SK-N-SH (cell line): ENCODE data around the gene TRMT44. TPM values are rescaled to one million over a fixed set of nuclear protein-coding genes. Genes with fewer than 3 reads are reported as not detected.

Experiments used
- CTCF ChIA-PET: fragments of 300-600, 350-600 bp; formaldehyde crosslinking; extraction: SDS; loops from one replicate; lab custom pipeline; 2021; lab: Yijun Ruan, JAX
- POLR2A ChIA-PET: fragments of 350-600 bp; sonication (Branson Sonifier 250); formaldehyde crosslinking; extraction: SDS; loops from one replicate; lab custom pipeline; 2020; ENCODE audit warnings: antibody characterized with exemption, inconsistent platforms; lab: Yijun Ruan, JAX
- DNase-seq: peaks from one replicate; pipeline ENCODE4 v3.0.0; 2012
- H2AFZ ChIP-seq: fragments of 200-600 bp; sonication (generic); 2 replicates; pipeline ENCODE4 v1.8.1; 2016; ENCODE audit warnings: antibody characterized with exemption, mild to moderate bottlenecking, low read depth
- H3F3A ChIP-seq: fragments of 200-600 bp; sonication (generic); replicated peaks from 2 replicates; pipeline ENCODE3; 2016; ENCODE audit warnings: antibody characterized with exemption, mild to moderate bottlenecking; ENCODE audit not compliant: insufficient read depth
- H3K27ac ChIP-seq, 2 experiments: fragments of 200-500 bp in 1 of 2; fragments of 200-600 bp in 1 of 2; sonication (Bioruptor generic) in 1 of 2; sonication (generic), shearing (Covaris generic) in 1 of 2; 2 replicates each; pipeline versions ENCODE4 v1.5.1 to v1.6.1; 2014 to 2016; ENCODE audit warnings: low read depth in 2 of 2, inconsistent platforms in 1 of 2, low read length in 1 of 2, mild to moderate bottlenecking in 1 of 2, mixed read lengths in 1 of 2
- H3K27me3 ChIP-seq: fragments of 200-600 bp; sonication (generic), shearing (Covaris generic); 2 replicates; pipeline ENCODE4 v1.6.1; 2016; ENCODE audit warnings: mixed run types; ENCODE audit not compliant: insufficient read depth
- H3K36me3 ChIP-seq, 2 experiments: fragments of 200-500 bp in 1 of 2; fragments of 200-600 bp in 1 of 2; sonication (Bioruptor generic) in 1 of 2; sonication (generic) in 1 of 2; replicated peaks in 1 of 2; 2 replicates each; pipeline versions ENCODE3 to v1.5.1; 2014 to 2016; ENCODE audit warnings: low read length in 1 of 2, mild to moderate bottlenecking in 1 of 2; ENCODE audit not compliant: insufficient read depth in 2 of 2, control insufficient read depth in 1 of 2
- H3K4me1 ChIP-seq, 2 experiments: fragments of 200-500 bp in 1 of 2; fragments of 200-600 bp in 1 of 2; sonication (Bioruptor generic) in 1 of 2; sonication (generic), shearing (Covaris generic) in 1 of 2; 2 replicates each; pipeline versions ENCODE4 v1.5.1 to v1.6.1; 2014 to 2016; ENCODE audit warnings: low read depth in 1 of 2, low read length in 1 of 2, mixed run types in 1 of 2; ENCODE audit not compliant: insufficient read depth in 2 of 2, control insufficient read depth in 1 of 2
- H3K4me2 ChIP-seq: fragments of 200-600 bp; sonication (generic), shearing (Covaris generic); 2 replicates; pipeline ENCODE4 v1.6.1; 2017; ENCODE audit warnings: mixed run types
- H3K4me3 ChIP-seq, 2 experiments: fragments of 200-500 bp in 1 of 2; fragments of 200-600 bp in 1 of 2; sonication (Bioruptor generic) in 1 of 2; sonication (generic), shearing (Covaris generic) in 1 of 2; 2 replicates each; pipeline versions ENCODE4 v1.5.1 to v1.8.1; 2014 to 2016; ENCODE audit warnings: low read depth in 2 of 2, inconsistent platforms in 1 of 2, low read length in 1 of 2, mild to moderate bottlenecking in 1 of 2, mixed read lengths in 1 of 2, moderate library complexity in 1 of 2
- H3K79me2 ChIP-seq: fragments of 200-600 bp; sonication (generic); 2 replicates; pipeline ENCODE4 v1.8.1; 2017; ENCODE audit warnings: mild to moderate bottlenecking; ENCODE audit not compliant: insufficient read depth
- H3K9ac ChIP-seq: fragments of 200-600 bp; sonication (generic); 2 replicates; pipeline ENCODE4 v1.6.1; 2017; ENCODE audit warnings: mixed run types
- H3K9me2 ChIP-seq: fragments of 200-600 bp; sonication (generic); 2 replicates; pipeline ENCODE4 v1.6.1; 2017; ENCODE audit warnings: mixed run types
- H3K9me3 ChIP-seq: fragments of 200-600 bp; sonication (generic); 2 replicates; pipeline ENCODE4 v1.6.1; 2017; ENCODE audit warnings: mixed run types, mild to moderate bottlenecking, moderate library complexity
- H4K20me1 ChIP-seq: fragments of 200-600 bp; sonication (generic); 2 replicates; pipeline ENCODE4 v1.6.1; 2017; ENCODE audit warnings: mild to moderate bottlenecking, mixed run types; ENCODE audit not compliant: insufficient read depth
- CHD2 ChIP-seq: fragments of 150-350 bp; IDR thresholded peaks from 2 replicates; pipeline ENCODE4 v1.6.1; 2018; ENCODE audit warnings: low read length; ENCODE audit not compliant: partially characterized antibody
- EP300 ChIP-seq, 2 experiments: IDR thresholded peaks; 2 replicates each; pipeline versions ENCODE4 v1.4.0 to v1.6.1; 2012; ENCODE audit warnings: borderline replicate concordance in 1 of 2, low read depth in 1 of 2, low read length in 1 of 2
- EZH2phosphoT487 ChIP-seq: fragments of 200-600 bp; sonication (generic); IDR thresholded peaks from 2 replicates; pipeline ENCODE4 v1.6.1; 2017; ENCODE audit warnings: low read depth, mixed run types, mild to moderate bottlenecking, antibody characterized with exemption, moderate library complexity, borderline replicate concordance
- FOSL2 ChIP-seq: IDR thresholded peaks from 2 replicates; pipeline ENCODE4 v1.4.0; 2012; ENCODE audit warnings: low read depth, mild to moderate bottlenecking, moderate library complexity, borderline replicate concordance
- FOXJ3 ChIP-seq: sonication (generic); formaldehyde crosslinking; IDR thresholded peaks from 2 replicates; pipeline ENCODE4 v1.5.1; 2020; ENCODE audit warnings: mild to moderate bottlenecking, missing genetic modification reagents
- FOXM1 ChIP-seq: IDR thresholded peaks from 2 replicates; pipeline ENCODE4 v1.4.0; 2012; ENCODE audit warnings: low read depth, mild to moderate bottlenecking
- GATA2 ChIP-seq: sonication (generic); formaldehyde crosslinking; IDR thresholded peaks from 2 replicates; pipeline ENCODE4 v1.5.0; 2020; ENCODE audit warnings: mild to moderate bottlenecking, missing genetic modification reagents
- MEF2A ChIP-seq: IDR thresholded peaks from 2 replicates; pipeline ENCODE4 v1.4.0; 2012; ENCODE audit warnings: low read depth, borderline replicate concordance
- MXI1 ChIP-seq: IDR thresholded peaks from 2 replicates; pipeline ENCODE4 v1.6.1; 2012; ENCODE audit warnings: mild to moderate bottlenecking, low read depth, low read length, improper control_type of control experiment
- NRF1 ChIP-seq: IDR thresholded peaks from 2 replicates; pipeline ENCODE4 v1.6.1; 2012; ENCODE audit warnings: low read depth, mild to moderate bottlenecking, low read length
- POLR2AphosphoS5 ChIP-seq: IDR thresholded peaks from 2 replicates; pipeline ENCODE4 v1.6.1; 2012; ENCODE audit warnings: low read depth, low read length
- RAD21 ChIP-seq: IDR thresholded peaks from 2 replicates; pipeline ENCODE4 v1.6.1; 2012; ENCODE audit warnings: mild to moderate bottlenecking, low read length
- RCOR1 ChIP-seq: fragments of 150-350 bp; IDR thresholded peaks from 2 replicates; pipeline ENCODE4 v1.6.1; 2017; ENCODE audit warnings: antibody characterized with exemption, low read length
- RXRA ChIP-seq: IDR thresholded peaks from 2 replicates; pipeline ENCODE4 v1.4.0; 2012; ENCODE audit warnings: low read depth, mild to moderate bottlenecking, borderline replicate concordance
- SIN3A ChIP-seq: IDR thresholded peaks from 2 replicates; pipeline ENCODE4 v1.6.1; 2012; ENCODE audit warnings: low read depth, mild to moderate bottlenecking, low read length, moderate library complexity, borderline replicate concordance
- TCF12 ChIP-seq: IDR thresholded peaks from 2 replicates; pipeline ENCODE4 v1.4.0; 2012
- TEAD4 ChIP-seq: IDR thresholded peaks from 2 replicates; pipeline ENCODE4 v1.4.0; 2012; ENCODE audit warnings: mild to moderate bottlenecking, borderline replicate concordance; ENCODE audit not compliant: insufficient read depth
- USF2 ChIP-seq: fragments of 150-350 bp; IDR thresholded peaks from 2 replicates; pipeline ENCODE4 v1.6.1; 2017; ENCODE audit warnings: antibody characterized with exemption, low read length, low read depth, borderline replicate concordance
- WGBS: methylation state at CpG from one replicate; pipeline ENCODE4 v1.1.6; 2017; ENCODE audit warnings: low lambda C conversion rate; 5-methylcytosine and 5-hydroxymethylcytosine counted together
- polyA plus RNA-seq, 3 experiments: library from polyadenylated mRNA; depleted of rRNA; stranded (reverse); fragments of >200 nt; gene quantifications; 2 replicates each; pipeline ENCODE4 v1.2.3, GENCODE V29; 2012
- TF ChIP-seq, protein P1 (sequence below): fragments of 150-350 bp; IDR thresholded peaks from 2 replicates; pipeline ENCODE4 v1.6.1; 2016; ENCODE audit warnings: mild to moderate bottlenecking, low read depth, low read length
- TF ChIP-seq, protein P2 (sequence below): IDR thresholded peaks from 2 replicates; pipeline ENCODE4 v1.4.0; 2012; ENCODE audit warnings: low read depth, borderline replicate concordance
- TF ChIP-seq, protein P3 (sequence below): fragments of 200-600 bp; sonication (generic); IDR thresholded peaks from 2 replicates; pipeline ENCODE4 v1.6.1; 2017; ENCODE audit warnings: antibody characterized with exemption, mild to moderate bottlenecking, moderate library complexity

TRMT44 gene
- polyA plus RNA-seq, 1 of the 3 experiments (the other 2 are of a cell fraction), result 6.0 TPM

DNA sequence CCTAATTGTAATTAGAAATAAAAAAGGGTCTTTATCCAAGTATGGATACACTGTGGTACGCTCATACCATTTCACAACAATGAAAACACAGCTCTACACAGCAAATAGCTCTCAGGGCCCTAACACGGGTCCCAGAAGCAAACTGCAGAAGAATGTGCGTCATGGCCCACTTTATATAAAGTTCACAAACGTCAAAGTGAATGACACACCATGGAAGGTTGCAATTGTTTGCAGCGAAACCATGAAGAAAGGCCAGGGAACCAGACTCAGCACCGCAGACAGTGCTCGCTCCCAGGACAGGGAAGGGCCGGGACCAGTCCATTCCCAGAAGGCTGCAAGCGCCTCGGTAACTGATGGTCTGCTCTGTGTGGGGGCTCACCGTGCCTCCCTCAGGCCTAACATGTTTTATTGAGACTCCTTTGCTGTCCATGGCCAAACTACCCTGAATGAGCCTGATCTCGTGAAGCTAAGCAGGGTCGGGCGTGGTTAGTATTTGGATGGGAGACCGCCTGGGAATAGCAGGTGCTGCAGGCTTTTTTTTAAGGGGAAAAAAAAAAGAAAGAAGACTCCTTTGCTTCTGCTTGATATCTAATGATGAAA, 47.9 kb upstream of the TRMT44 start:
- TF ChIP-seq FOXM1, result no peak
- no peak for TF ChIP-seq RAD21
- TF ChIP-seq EP300 (IDR thresholded peaks at IDR 0.05; ENCODE audit: borderline replicate concordance in 1 of 2, low read depth in 1 of 2, low read length in 1 of 2), result no peak
- TF ChIP-seq TCF12, result no peak
- no peak for TF ChIP-seq MXI1
- TF ChIP-seq, protein P1, sequence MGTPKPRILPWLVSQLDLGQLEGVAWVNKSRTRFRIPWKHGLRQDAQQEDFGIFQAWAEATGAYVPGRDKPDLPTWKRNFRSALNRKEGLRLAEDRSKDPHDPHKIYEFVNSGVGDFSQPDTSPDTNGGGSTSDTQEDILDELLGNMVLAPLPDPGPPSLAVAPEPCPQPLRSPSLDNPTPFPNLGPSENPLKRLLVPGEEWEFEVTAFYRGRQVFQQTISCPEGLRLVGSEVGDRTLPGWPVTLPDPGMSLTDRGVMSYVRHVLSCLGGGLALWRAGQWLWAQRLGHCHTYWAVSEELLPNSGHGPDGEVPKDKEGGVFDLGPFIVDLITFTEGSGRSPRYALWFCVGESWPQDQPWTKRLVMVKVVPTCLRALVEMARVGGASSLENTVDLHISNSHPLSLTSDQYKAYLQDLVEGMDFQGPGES, result no peak
- no peak for TF ChIP-seq GATA2 (CRISPR knock-in tag)
- TF ChIP-seq RCOR1, result no peak
- no peak for TF ChIP-seq MEF2A
- TF ChIP-seq, protein P2, sequence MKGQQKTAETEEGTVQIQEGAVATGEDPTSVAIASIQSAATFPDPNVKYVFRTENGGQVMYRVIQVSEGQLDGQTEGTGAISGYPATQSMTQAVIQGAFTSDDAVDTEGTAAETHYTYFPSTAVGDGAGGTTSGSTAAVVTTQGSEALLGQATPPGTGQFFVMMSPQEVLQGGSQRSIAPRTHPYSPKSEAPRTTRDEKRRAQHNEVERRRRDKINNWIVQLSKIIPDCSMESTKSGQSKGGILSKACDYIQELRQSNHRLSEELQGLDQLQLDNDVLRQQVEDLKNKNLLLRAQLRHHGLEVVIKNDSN, result no peak
- TF ChIP-seq, all 33 proteins: peak for 0
- Histone ChIP-seq H3K9me2 (no peaks in the 10 kb centered on the region), H4K20me1 (no peaks in the 10 kb centered on the region), H3K79me2 (no peaks in the 10 kb centered on the region), H3K27ac (peak overlapping the region; percentile 11 to 88; a peak in 3 of 4 replicates), H3K36me3 (peaks cover 17 to 34% of the 10 kb centered on the region in 2 experiments), H2AFZ (no peak overlapping the region), H3F3A (peaks cover 12% of the 10 kb centered on the region), H3K27me3 (no peaks in the 10 kb centered on the region), H3K4me3 (no peak overlapping the region), H3K4me1 (peaks cover 14 to 44% of the 10 kb centered on the region in 2 experiments), H3K4me2 (peak overlapping the region; percentile 50; the same call in 1 of the 2 replicates), H3K9ac (no peak overlapping the region), H3K9me3 (no peaks in the 10 kb centered on the region)
- CTCF ChIA-PET, result interaction anchor here (1.3 to 6.8 kb wide), 7 partner anchors 11 to 216 kb away, joined by 3 to 41 read pairs (median 6); no protein-coding TSS in a partner anchor
- POLR2A ChIA-PET, result interaction anchor here (0.7 kb wide), 1 partner anchor 236 kb away, joined by 6 read pairs; no protein-coding TSS in a partner anchor
- 86% methylated on average over 13 of the region's 15 CpGs for WGBS
- no peak for DNase-seq

DNA sequence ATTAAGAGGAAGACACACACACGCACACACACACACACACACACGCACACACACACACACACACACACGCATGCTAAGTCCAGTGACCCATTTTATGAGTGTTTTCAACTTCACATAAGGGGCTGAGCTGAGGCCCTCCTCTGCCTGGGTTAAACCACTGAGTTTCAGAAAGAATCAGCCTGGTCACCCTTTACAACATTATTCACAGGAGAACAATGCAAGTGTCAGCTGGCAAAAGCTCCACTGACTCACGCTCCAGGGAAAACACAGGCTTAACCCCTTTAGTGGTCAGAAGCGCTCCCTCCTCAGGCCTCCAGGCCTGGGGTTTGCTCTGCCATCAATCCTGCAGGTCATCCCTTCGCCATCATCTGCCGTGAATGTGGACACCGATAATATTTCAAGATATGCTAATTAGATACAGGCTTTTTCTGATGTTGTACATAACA, 47.0 kb upstream of the TRMT44 start:
- 16% methylated on average over 8 of the region's 8 CpGs for WGBS
- H3K9me3 ChIP-seq, result no peaks in the 10 kb centered on the region
- no peaks in the 10 kb centered on the region for H3K9me2 ChIP-seq
- peak; percentile 89 for DNase-seq
- no peaks in the 10 kb centered on the region for H3K79me2 ChIP-seq
- H3K4me1 ChIP-seq, result peaks cover 14 to 44% of the 10 kb centered on the region in 2 experiments
- ChIA-PET POLR2A (interaction anchor here (0.7 to 1.4 kb wide), 2 partner anchors 35 to 237 kb away, joined by 3 to 6 read pairs; no protein-coding TSS in a partner anchor), CTCF (interaction anchor here (0.7 to 6.8 kb wide), 10 partner anchors 8 to 217 kb away, joined by 3 to 41 read pairs (median 6); partner anchors contain the start of gene SH3TC1)
- peak overlapping the region; percentile 50; the same call in 1 of the 2 replicates for H3K4me2 ChIP-seq
- H3K27me3 ChIP-seq, result no peaks in the 10 kb centered on the region
- H3F3A ChIP-seq, result peaks cover 12% of the 10 kb centered on the region
- no peak overlapping the region for H3K4me3 ChIP-seq
- H3K36me3 ChIP-seq, result peaks cover 17 to 25% of the 10 kb centered on the region in 2 experiments
- H3K9ac ChIP-seq, result peak overlapping the region; percentile 23; the same call in 1 of the 2 replicates
- no peak overlapping the region for H2AFZ ChIP-seq
- no peaks in the 10 kb centered on the region for H4K20me1 ChIP-seq
- peak overlapping the region; percentile 86 to 88 for H3K27ac ChIP-seq
- TF ChIP-seq RCOR1 (peak; percentile 86), SIN3A (peak; percentile 36; the same call in 1 of the 2 replicates), EZH2phosphoT487 (no peak), RXRA (peak; percentile 83), FOSL2 (peak; percentile 98), RAD21 (no peak), FOXM1 (no peak), TCF12 (peak; percentile 91), USF2 (no peak), NRF1 (no peak), FOXJ3 (CRISPR knock-in tag) (no peak), EP300 (IDR thresholded peaks at IDR 0.05; ENCODE audit: borderline replicate concordance in 1 of 2, low read depth in 1 of 2, low read length in 1 of 2) (peak; percentile 75 to 77), POLR2AphosphoS5 (peak; percentile 60; the same call in 1 of the 2 replicates), MXI1 (peak; percentile 39; the same call in 1 of the 2 replicates), TEAD4 (peak; percentile 81), CHD2 (peak; percentile 66)
- TF ChIP-seq, protein P3, sequence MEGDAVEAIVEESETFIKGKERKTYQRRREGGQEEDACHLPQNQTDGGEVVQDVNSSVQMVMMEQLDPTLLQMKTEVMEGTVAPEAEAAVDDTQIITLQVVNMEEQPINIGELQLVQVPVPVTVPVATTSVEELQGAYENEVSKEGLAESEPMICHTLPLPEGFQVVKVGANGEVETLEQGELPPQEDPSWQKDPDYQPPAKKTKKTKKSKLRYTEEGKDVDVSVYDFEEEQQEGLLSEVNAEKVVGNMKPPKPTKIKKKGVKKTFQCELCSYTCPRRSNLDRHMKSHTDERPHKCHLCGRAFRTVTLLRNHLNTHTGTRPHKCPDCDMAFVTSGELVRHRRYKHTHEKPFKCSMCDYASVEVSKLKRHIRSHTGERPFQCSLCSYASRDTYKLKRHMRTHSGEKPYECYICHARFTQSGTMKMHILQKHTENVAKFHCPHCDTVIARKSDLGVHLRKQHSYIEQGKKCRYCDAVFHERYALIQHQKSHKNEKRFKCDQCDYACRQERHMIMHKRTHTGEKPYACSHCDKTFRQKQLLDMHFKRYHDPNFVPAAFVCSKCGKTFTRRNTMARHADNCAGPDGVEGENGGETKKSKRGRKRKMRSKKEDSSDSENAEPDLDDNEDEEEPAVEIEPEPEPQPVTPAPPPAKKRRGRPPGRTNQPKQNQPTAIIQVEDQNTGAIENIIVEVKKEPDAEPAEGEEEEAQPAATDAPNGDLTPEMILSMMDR, result peak; percentile 27
